Measurements from ENCODE around the gene TRIM2.
A peak's percentile ranks its signal among the peaks of the same experiment; 100 is the strongest.

The TRIM2 gene

GRCh38 chr4:153324046-153324445, 119.8 kb downstream of the TRIM2 start:
- no peaks in the 10 kb centered on the region for H3K27me3 ChIP-seq (ENCODE audit: control insufficient read depth, insufficient read depth, low read length)
- H3K36me3 ChIP-seq (ENCODE audit: control insufficient read depth, low read depth, low read length) = peaks cover 14% of the 10 kb centered on the region
- H3K27ac ChIP-seq (ENCODE audit: low read length) = no peak overlapping the region
- no peaks in the 10 kb centered on the region for H3K4me1 ChIP-seq (ENCODE audit: control insufficient read depth, low read depth, low read length)
- H3K9ac ChIP-seq (ENCODE audit: low read length) = no peak overlapping the region
- H3K9me3 ChIP-seq (ENCODE audit: control insufficient read depth, low read depth, low read length) = no peaks in the 10 kb centered on the region
- no peak overlapping the region for H3K4me3 ChIP-seq (ENCODE audit: low read length)

- H3K4me3 ChIP-seq (ENCODE audit: low read length) = no peak overlapping the region
- no peaks in the 10 kb centered on the region for H3K27me3 ChIP-seq (ENCODE audit: control insufficient read depth, insufficient read depth, low read length)
- H3K4me1 ChIP-seq (ENCODE audit: control insufficient read depth, low read depth, low read length) = no peaks in the 10 kb centered on the region
- no peak overlapping the region for H3K9ac ChIP-seq (ENCODE audit: low read length)
- H3K9me3 ChIP-seq (ENCODE audit: control insufficient read depth, low read depth, low read length) = no peaks in the 10 kb centered on the region
- H3K36me3 ChIP-seq (ENCODE audit: control insufficient read depth, low read depth, low read length) = peaks cover 20% of the 10 kb centered on the region
- H3K27ac ChIP-seq (ENCODE audit: low read length) = no peak overlapping the region
Measured at GRCh38 chr4:153325558-153325957, 121.3 kb downstream of the TRIM2 start.

- H3K36me3 ChIP-seq (ENCODE audit: control insufficient read depth, low read depth, low read length) = peaks cover 24% of the 10 kb centered on the region
- H3K27ac ChIP-seq (ENCODE audit: low read length) = no peak overlapping the region
- no peak overlapping the region for H3K4me3 ChIP-seq (ENCODE audit: low read length)
Measured at GRCh38 chr4:153326513-153326912, 122.3 kb downstream of the TRIM2 start.

GRCh38 chr4:153327247-153327646, 123.0 kb downstream of the TRIM2 start:
- H3K4me3 ChIP-seq (ENCODE audit: low read length) = no peak overlapping the region
- H3K27me3 ChIP-seq (ENCODE audit: control insufficient read depth, insufficient read depth, low read length) = no peaks in the 10 kb centered on the region
- no peaks in the 10 kb centered on the region for H3K4me1 ChIP-seq (ENCODE audit: control insufficient read depth, low read depth, low read length)
- H3K27ac ChIP-seq (ENCODE audit: low read length) = no peak overlapping the region
- H3K9me3 ChIP-seq (ENCODE audit: control insufficient read depth, low read depth, low read length) = no peaks in the 10 kb centered on the region
- no peak overlapping the region for H3K9ac ChIP-seq (ENCODE audit: low read length)
- H3K36me3 ChIP-seq (ENCODE audit: control insufficient read depth, low read depth, low read length) = peaks cover 30% of the 10 kb centered on the region

More at GRCh38 chr4:153326513-153326912, 122.3 kb downstream of the TRIM2 start:
- no peaks in the 10 kb centered on the region for H3K9me3 ChIP-seq (ENCODE audit: control insufficient read depth, low read depth, low read length)
- no peak overlapping the region for H3K9ac ChIP-seq (ENCODE audit: low read length)
- H3K4me1 ChIP-seq (ENCODE audit: control insufficient read depth, low read depth, low read length) = no peaks in the 10 kb centered on the region
- no peaks in the 10 kb centered on the region for H3K27me3 ChIP-seq (ENCODE audit: control insufficient read depth, insufficient read depth, low read length)

GRCh38 chr4:153332936-153333335, 128.7 kb downstream of the TRIM2 start:
- Histone ChIP-seq H3K27me3 (ENCODE audit: control insufficient read depth, insufficient read depth, low read length) (no peaks in the 10 kb centered on the region), H3K36me3 (ENCODE audit: control insufficient read depth, low read depth, low read length) (peaks cover 29% of the 10 kb centered on the region), H3K27ac (ENCODE audit: low read length) (no peak overlapping the region), H3K4me3 (ENCODE audit: low read length) (no peak overlapping the region), H3K4me1 (ENCODE audit: control insufficient read depth, low read depth, low read length) (peaks cover 8% of the 10 kb centered on the region), H3K9me3 (ENCODE audit: control insufficient read depth, low read depth, low read length) (no peaks in the 10 kb centered on the region), H3K9ac (ENCODE audit: low read length) (no peak overlapping the region)

GRCh38 chr4:153333874-153334273, 129.6 kb downstream of the TRIM2 start:
- Histone ChIP-seq H3K9ac (ENCODE audit: low read length) (no peak overlapping the region), H3K4me3 (ENCODE audit: low read length) (no peak overlapping the region), H3K36me3 (ENCODE audit: control insufficient read depth, low read depth, low read length) (peaks cover 24% of the 10 kb centered on the region), H3K9me3 (ENCODE audit: control insufficient read depth, low read depth, low read length) (no peaks in the 10 kb centered on the region), H3K4me1 (ENCODE audit: control insufficient read depth, low read depth, low read length) (peaks cover 8% of the 10 kb centered on the region), H3K27ac (ENCODE audit: low read length) (no peak overlapping the region), H3K27me3 (ENCODE audit: control insufficient read depth, insufficient read depth, low read length) (no peaks in the 10 kb centered on the region)

GRCh38 chr4:153335665-153336064, 131.4 kb downstream of the TRIM2 start:
- Histone ChIP-seq H3K27me3 (ENCODE audit: control insufficient read depth, insufficient read depth, low read length) (no peaks in the 10 kb centered on the region), H3K27ac (ENCODE audit: low read length) (no peak overlapping the region), H3K9ac (ENCODE audit: low read length) (no peak overlapping the region), H3K36me3 (ENCODE audit: control insufficient read depth, low read depth, low read length) (peaks cover 17% of the 10 kb centered on the region), H3K9me3 (ENCODE audit: control insufficient read depth, low read depth, low read length) (no peaks in the 10 kb centered on the region), H3K4me3 (ENCODE audit: low read length) (no peak overlapping the region), H3K4me1 (ENCODE audit: control insufficient read depth, low read depth, low read length) (peaks cover 8% of the 10 kb centered on the region)

GRCh38 chr4:153337686-153338085, 133.4 kb downstream of the TRIM2 start:
- Histone ChIP-seq H3K9me3 (ENCODE audit: control insufficient read depth, low read depth, low read length) (no peaks in the 10 kb centered on the region), H3K27me3 (ENCODE audit: control insufficient read depth, insufficient read depth, low read length) (no peaks in the 10 kb centered on the region), H3K27ac (ENCODE audit: low read length) (no peak overlapping the region), H3K36me3 (ENCODE audit: control insufficient read depth, low read depth, low read length) (peaks cover 6% of the 10 kb centered on the region), H3K9ac (ENCODE audit: low read length) (no peak overlapping the region), H3K4me3 (ENCODE audit: low read length) (no peak overlapping the region), H3K4me1 (ENCODE audit: control insufficient read depth, low read depth, low read length) (peaks cover 8% of the 10 kb centered on the region)

GRCh38 chr4:153341575-153342090, 137.4 kb downstream of the TRIM2 start:
- Histone ChIP-seq H3K27me3 (ENCODE audit: control insufficient read depth, insufficient read depth, low read length) (no peaks in the 10 kb centered on the region), H3K4me1 (ENCODE audit: control insufficient read depth, low read depth, low read length) (peaks cover 14% of the 10 kb centered on the region), H3K9me3 (ENCODE audit: control insufficient read depth, low read depth, low read length) (no peaks in the 10 kb centered on the region), H3K27ac (ENCODE audit: low read length) (no peak overlapping the region), H3K9ac (ENCODE audit: low read length) (no peak overlapping the region), H3K36me3 (ENCODE audit: control insufficient read depth, low read depth, low read length) (peaks cover 3% of the 10 kb centered on the region), H3K4me3 (ENCODE audit: low read length) (no peak overlapping the region)

- no peaks in the 10 kb centered on the region for H3K27me3 ChIP-seq (ENCODE audit: control insufficient read depth, insufficient read depth, low read length)
- no peak overlapping the region for H3K9ac ChIP-seq (ENCODE audit: low read length)
- H3K36me3 ChIP-seq (ENCODE audit: control insufficient read depth, low read depth, low read length) = peaks cover 3% of the 10 kb centered on the region
- H3K9me3 ChIP-seq (ENCODE audit: control insufficient read depth, low read depth, low read length) = no peaks in the 10 kb centered on the region
- H3K27ac ChIP-seq (ENCODE audit: low read length) = no peak overlapping the region
- no peak overlapping the region for H3K4me3 ChIP-seq (ENCODE audit: low read length)
- H3K4me1 ChIP-seq (ENCODE audit: control insufficient read depth, low read depth, low read length) = peaks cover 19% of the 10 kb centered on the region
Measured at GRCh38 chr4:153342751-153343552, 138.7 kb downstream of the TRIM2 start.

- peaks cover 19% of the 10 kb centered on the region for H3K4me1 ChIP-seq (ENCODE audit: control insufficient read depth, low read depth, low read length)
Measured at GRCh38 chr4:153344131-153345011, 140.1 kb downstream of the TRIM2 start, which contains the start of gene MND1. Gene MND1 (plus strand): TSS chr4:153344688. CDS start chr4:153344738, 50 bp downstream.

More at GRCh38 chr4:153344131-153345011, 140.1 kb downstream of the TRIM2 start, which contains the start of gene MND1:
- Histone ChIP-seq H3K9ac (ENCODE audit: low read length) (peak within 1 kb of the TSS; percentile 95), H3K36me3 (ENCODE audit: control insufficient read depth, low read depth, low read length) (peaks cover 3% of the 10 kb centered on the region), H3K27me3 (ENCODE audit: control insufficient read depth, insufficient read depth, low read length) (no peaks in the 10 kb centered on the region), H3K9me3 (ENCODE audit: control insufficient read depth, low read depth, low read length) (no peaks in the 10 kb centered on the region), H3K27ac (ENCODE audit: low read length) (peak within 1 kb of the TSS; percentile 88), H3K4me3 (ENCODE audit: low read length) (peak within 1 kb of the TSS; percentile 85)
